HTR-8/SVneo (cell line): ENCODE results near the gene PGA4.
"Not testable (repeated sequence)": the region's sequence is repeated elsewhere in the genome, so short reads cannot be mapped to it uniquely, and the experiment has no call there.

Source experiments
- DNase-seq: peaks from one replicate; pipeline ENCODE4 v3.0.0; 2011; ENCODE audit warnings: low spot score, mixed read lengths; ENCODE audit not compliant: insufficient read length
- FAIRE-seq: peaks from 2 replicates; lab custom pipeline; 2011; peaks lifted over from hg19 to GRCh38; lab: Jason Lieb, UNC

Gene PGA4

GRCh38 chr11:61222047-61222446, at the start of gene PGA4:
PGA4 (plus strand) TSS chr11:61222347; CDS start chr11:61222401, 54 bp downstream.
- FAIRE-seq, DNase-seq: not testable (repeated sequence)

GRCh38 chr11:61172356-61172755, 49.8 kb upstream of the PGA4 start:
- FAIRE-seq: no peak

GRCh38 chr11:61172888-61173287, 49.3 kb upstream of the PGA4 start:
- no peak for DNase-seq
- FAIRE-seq: no peak

More at GRCh38 chr11:61172356-61172755, 49.8 kb upstream of the PGA4 start:
- no peak for DNase-seq

- no peak for FAIRE-seq
- peak; percentile 34 for DNase-seq
Observed at GRCh38 chr11:61173456-61173855, 48.7 kb upstream of the PGA4 start.

- no peak for DNase-seq
- no peak for FAIRE-seq
Observed at GRCh38 chr11:61174273-61174672, 47.9 kb upstream of the PGA4 start.

- DNase-seq (no peak), FAIRE-seq (no peak)
Observed at GRCh38 chr11:61174949-61175348, 47.2 kb upstream of the PGA4 start.

GRCh38 chr11:61176446-61176845, 45.7 kb upstream of the PGA4 start:
- FAIRE-seq: no peak
- DNase-seq: no peak

- FAIRE-seq, DNase-seq: not testable (repeated sequence)
Observed at GRCh38 chr11:61180205-61180604, 41.9 kb upstream of the PGA4 start.

GRCh38 chr11:61181489-61181888, 40.7 kb upstream of the PGA4 start:
- FAIRE-seq: no peak
- DNase-seq: no peak

GRCh38 chr11:61183645-61184044, 38.5 kb upstream of the PGA4 start:
- no peak for DNase-seq
- FAIRE-seq: no peak

GRCh38 chr11:61186504-61186903, 35.6 kb upstream of the PGA4 start:
- FAIRE-seq (no peak), DNase-seq (no peak)

GRCh38 chr11:61187505-61188130, 34.5 kb upstream of the PGA4 start:
- no peak for FAIRE-seq

GRCh38 chr11:61189933-61190332, 32.2 kb upstream of the PGA4 start:
- FAIRE-seq (no peak), DNase-seq (no peak)

More at GRCh38 chr11:61187505-61188130, 34.5 kb upstream of the PGA4 start:
- peak; percentile 71 for DNase-seq

- no peak for FAIRE-seq
- DNase-seq: no peak
Observed at GRCh38 chr11:61193596-61193995, 28.6 kb upstream of the PGA4 start.

- DNase-seq (no peak), FAIRE-seq (no peak)
Observed at GRCh38 chr11:61194169-61194671, 27.9 kb upstream of the PGA4 start.

- no peak for FAIRE-seq
- no peak for DNase-seq
Observed at GRCh38 chr11:61194981-61195695, 27.0 kb upstream of the PGA4 start.

GRCh38 chr11:61195719-61196118, 26.4 kb upstream of the PGA4 start:
- no peak for FAIRE-seq
- no peak for DNase-seq

GRCh38 chr11:61198361-61198760, 23.8 kb upstream of the PGA4 start:
- FAIRE-seq: no peak
- DNase-seq: no peak

- DNase-seq (no peak), FAIRE-seq (no peak)
Observed at GRCh38 chr11:61198948-61199523, 23.1 kb upstream of the PGA4 start.

- DNase-seq (no peak), FAIRE-seq (no peak)
Observed at GRCh38 chr11:61201476-61201875, 20.7 kb upstream of the PGA4 start.
